ENCODE results near the gene RIPK1.
"Not testable (repeated sequence)": the region's sequence is repeated elsewhere in the genome, so short reads cannot be mapped to it uniquely, and the experiment has no call there.

The RIPK1 gene

GRCh38 chr6:3137057-3137777 lies 68.9 kb downstream of the RIPK1 start:
- TF ChIP-seq CTCF (IDR thresholded peaks at IDR 0.05; ENCODE audit: low read depth, low read length, missing control alignments), result no peak
- Histone ChIP-seq H3K36me3 (replicated peaks) (no peaks in the 10 kb centered on the region), H3K27ac (no peak overlapping the region)

GRCh38 chr6:3137873-3138272 lies 69.6 kb downstream of the RIPK1 start:
- H3K36me3 ChIP-seq (replicated peaks); H3K27me3 ChIP-seq (replicated peaks); in situ Hi-C loops (cut with HindIII; ENCODE audit: low pct_ligation_motif_present, low sequenced_read_pairs); H3K4me3 ChIP-seq (ENCODE audit: low read depth, low read length); DNase-seq; H3K27ac ChIP-seq: not testable (repeated sequence)

More at GRCh38 chr6:3137057-3137777, 68.9 kb downstream of the RIPK1 start:
- Histone ChIP-seq H3K4me3 (ENCODE audit: low read depth, low read length) (no peak overlapping the region), H3K27me3 (replicated peaks) (no peaks in the 10 kb centered on the region)
- in situ Hi-C loops (cut with HindIII; ENCODE audit: low pct_ligation_motif_present, low sequenced_read_pairs), result no loop called here
- DNase-seq, result no peak

GRCh38 chr6:3138341-3138740 lies 70.0 kb downstream of the RIPK1 start:
- H3K27ac ChIP-seq, result peak overlapping the region; percentile 14
- H3K27me3 ChIP-seq (replicated peaks), result no peaks in the 10 kb centered on the region
- TF ChIP-seq CTCF (IDR thresholded peaks at IDR 0.05; ENCODE audit: low read depth, low read length, missing control alignments), result no peak
- no peak overlapping the region for H3K4me3 ChIP-seq (ENCODE audit: low read depth, low read length)
- no peaks in the 10 kb centered on the region for H3K36me3 ChIP-seq (replicated peaks)
- in situ Hi-C loops (cut with HindIII; ENCODE audit: low pct_ligation_motif_present, low sequenced_read_pairs), result no loop called here
- DNase-seq, result no peak

GRCh38 chr6:3139090-3139903 lies 71.0 kb downstream of the RIPK1 start:
- DNase-seq, result peak; percentile 65
- TF ChIP-seq CTCF (IDR thresholded peaks at IDR 0.05; ENCODE audit: low read depth, low read length, missing control alignments), result no peak
- H3K4me3 ChIP-seq (ENCODE audit: low read depth, low read length), result no peak overlapping the region
- no peaks in the 10 kb centered on the region for H3K27me3 ChIP-seq (replicated peaks)
- in situ Hi-C loops (cut with HindIII; ENCODE audit: low pct_ligation_motif_present, low sequenced_read_pairs), result no loop called here
- no peaks in the 10 kb centered on the region for H3K36me3 ChIP-seq (replicated peaks)
- peak overlapping the region; percentile 14 for H3K27ac ChIP-seq

- in situ Hi-C loops (cut with HindIII; ENCODE audit: low pct_ligation_motif_present, low sequenced_read_pairs), result no loop called here
- H3K36me3 ChIP-seq (replicated peaks), result no peaks in the 10 kb centered on the region
- DNase-seq, result no peak
- H3K4me3 ChIP-seq (ENCODE audit: low read depth, low read length), result no peak overlapping the region
- TF ChIP-seq CTCF (IDR thresholded peaks at IDR 0.05; ENCODE audit: low read depth, low read length, missing control alignments), result no peak
- no peak overlapping the region for H3K27ac ChIP-seq
- H3K27me3 ChIP-seq (replicated peaks), result no peaks in the 10 kb centered on the region
These were observed 71.9 kb downstream of the RIPK1 start for GRCh38 chr6:3140201-3140600.

- in situ Hi-C loops (cut with HindIII; ENCODE audit: low pct_ligation_motif_present, low sequenced_read_pairs), result no loop called here
- no peak overlapping the region for H3K4me3 ChIP-seq (ENCODE audit: low read depth, low read length)
- no peaks in the 10 kb centered on the region for H3K36me3 ChIP-seq (replicated peaks)
- H3K27me3 ChIP-seq (replicated peaks), result no peaks in the 10 kb centered on the region
- DNase-seq, result no peak
- TF ChIP-seq CTCF (IDR thresholded peaks at IDR 0.05; ENCODE audit: low read depth, low read length, missing control alignments), result no peak
- H3K27ac ChIP-seq, result no peak overlapping the region
These were observed 74.2 kb downstream of the RIPK1 start for GRCh38 chr6:3142536-3142935.

Data from brain microvascular endothelial cell (primary cell).